ENCODE measurements around the gene GNG10. TPM values are rescaled to one million over a fixed set of nuclear protein-coding genes. Genes with fewer than 3 reads are reported as not detected.
A peak's percentile ranks its signal among the peaks of the same experiment; 100 is the strongest.

Gene GNG10
- total and polyA plus RNA-seq, 9 of the 15 experiments (the other 6 are each of a cell fraction or from before 2014, with no cell fraction given), result 13.1 to 37.8 (median 28.4) TPM

DNA sequence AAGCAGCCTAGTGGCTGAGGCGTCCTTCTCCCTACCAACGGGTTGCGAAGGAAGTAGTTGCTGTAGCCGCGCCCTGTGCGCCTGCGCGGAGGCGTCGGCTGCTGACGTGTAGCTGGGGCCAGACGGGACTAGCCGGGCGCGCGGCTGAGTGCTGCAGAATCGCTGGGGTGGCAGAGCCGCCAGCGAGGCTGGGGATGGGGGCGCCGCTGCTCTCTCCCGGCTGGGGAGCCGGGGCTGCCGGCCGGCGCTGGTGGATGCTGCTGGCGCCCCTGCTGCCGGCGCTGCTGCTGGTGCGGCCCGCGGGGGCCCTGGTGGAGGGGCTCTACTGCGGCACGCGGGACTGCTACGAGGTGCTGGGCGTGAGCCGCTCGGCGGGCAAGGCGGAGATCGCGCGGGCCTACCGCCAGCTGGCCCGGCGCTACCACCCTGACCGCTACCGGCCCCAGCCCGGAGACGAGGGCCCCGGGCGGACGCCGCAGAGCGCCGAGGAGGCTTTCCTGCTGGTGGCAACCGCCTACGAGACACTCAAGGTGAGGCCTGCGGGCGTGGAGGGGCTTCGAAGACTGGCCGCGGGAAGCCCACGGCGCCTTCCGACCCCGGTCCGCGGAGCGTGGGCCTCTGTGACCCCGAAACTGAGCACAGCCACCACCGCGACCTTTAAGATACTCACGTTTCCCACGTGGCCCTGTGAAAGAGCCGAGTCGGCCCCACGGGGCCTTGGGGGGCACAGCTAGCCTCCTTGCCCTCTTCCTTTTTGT lies 30.0 kb upstream of the GNG10 start, which contains the start of gene DNAJC25 (continued):
- TF ChIP-seq, protein P1, sequence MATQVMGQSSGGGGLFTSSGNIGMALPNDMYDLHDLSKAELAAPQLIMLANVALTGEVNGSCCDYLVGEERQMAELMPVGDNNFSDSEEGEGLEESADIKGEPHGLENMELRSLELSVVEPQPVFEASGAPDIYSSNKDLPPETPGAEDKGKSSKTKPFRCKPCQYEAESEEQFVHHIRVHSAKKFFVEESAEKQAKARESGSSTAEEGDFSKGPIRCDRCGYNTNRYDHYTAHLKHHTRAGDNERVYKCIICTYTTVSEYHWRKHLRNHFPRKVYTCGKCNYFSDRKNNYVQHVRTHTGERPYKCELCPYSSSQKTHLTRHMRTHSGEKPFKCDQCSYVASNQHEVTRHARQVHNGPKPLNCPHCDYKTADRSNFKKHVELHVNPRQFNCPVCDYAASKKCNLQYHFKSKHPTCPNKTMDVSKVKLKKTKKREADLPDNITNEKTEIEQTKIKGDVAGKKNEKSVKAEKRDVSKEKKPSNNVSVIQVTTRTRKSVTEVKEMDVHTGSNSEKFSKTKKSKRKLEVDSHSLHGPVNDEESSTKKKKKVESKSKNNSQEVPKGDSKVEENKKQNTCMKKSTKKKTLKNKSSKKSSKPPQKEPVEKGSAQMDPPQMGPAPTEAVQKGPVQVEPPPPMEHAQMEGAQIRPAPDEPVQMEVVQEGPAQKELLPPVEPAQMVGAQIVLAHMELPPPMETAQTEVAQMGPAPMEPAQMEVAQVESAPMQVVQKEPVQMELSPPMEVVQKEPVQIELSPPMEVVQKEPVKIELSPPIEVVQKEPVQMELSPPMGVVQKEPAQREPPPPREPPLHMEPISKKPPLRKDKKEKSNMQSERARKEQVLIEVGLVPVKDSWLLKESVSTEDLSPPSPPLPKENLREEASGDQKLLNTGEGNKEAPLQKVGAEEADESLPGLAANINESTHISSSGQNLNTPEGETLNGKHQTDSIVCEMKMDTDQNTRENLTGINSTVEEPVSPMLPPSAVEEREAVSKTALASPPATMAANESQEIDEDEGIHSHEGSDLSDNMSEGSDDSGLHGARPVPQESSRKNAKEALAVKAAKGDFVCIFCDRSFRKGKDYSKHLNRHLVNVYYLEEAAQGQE (IDR thresholded peaks at IDR 0.05; ENCODE audit: borderline replicate concordance), result peak; percentile 39
- TF ChIP-seq, protein P1 (CRISPR knock-in tag; IDR thresholded peaks at IDR 0.05; ENCODE audit: low read depth), result peak; percentile 73; the same call in 1 of the 2 replicates
- TF ChIP-seq, protein P2, sequence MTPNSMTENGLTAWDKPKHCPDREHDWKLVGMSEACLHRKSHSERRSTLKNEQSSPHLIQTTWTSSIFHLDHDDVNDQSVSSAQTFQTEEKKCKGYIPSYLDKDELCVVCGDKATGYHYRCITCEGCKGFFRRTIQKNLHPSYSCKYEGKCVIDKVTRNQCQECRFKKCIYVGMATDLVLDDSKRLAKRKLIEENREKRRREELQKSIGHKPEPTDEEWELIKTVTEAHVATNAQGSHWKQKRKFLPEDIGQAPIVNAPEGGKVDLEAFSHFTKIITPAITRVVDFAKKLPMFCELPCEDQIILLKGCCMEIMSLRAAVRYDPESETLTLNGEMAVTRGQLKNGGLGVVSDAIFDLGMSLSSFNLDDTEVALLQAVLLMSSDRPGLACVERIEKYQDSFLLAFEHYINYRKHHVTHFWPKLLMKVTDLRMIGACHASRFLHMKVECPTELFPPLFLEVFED (CRISPR knock-in tag; conservative IDR thresholded peaks at IDR 0.05), result no peak
- TF ChIP-seq TEAD2 (tag; IDR thresholded peaks at IDR 0.05) (no peak), ZNF282 (CRISPR knock-in tag; IDR thresholded peaks at IDR 0.05) (no peak), SAFB2 (IDR thresholded peaks at IDR 0.05; ENCODE audit: borderline replicate concordance, low read depth, low read length, severe bottlenecking) (no peak), ZHX1 (conservative IDR thresholded peaks at IDR 0.05; ENCODE audit: low read length) (no peak), KAT7 (CRISPR knock-in tag; IDR thresholded peaks at IDR 0.05; ENCODE audit: borderline replicate concordance) (peak; percentile 85; the same call in 1 of the 2 replicates), MCM7 (IDR thresholded peaks at IDR 0.05) (no peak), TAF1 (IDR thresholded peaks at IDR 0.05; ENCODE audit: control insufficient read depth, extremely low read depth, insufficient read depth, low read length, severe bottlenecking) (peak; percentile 92), HDAC8 (tag; IDR thresholded peaks at IDR 0.05) (no peak)
- TF ChIP-seq, protein P3, sequence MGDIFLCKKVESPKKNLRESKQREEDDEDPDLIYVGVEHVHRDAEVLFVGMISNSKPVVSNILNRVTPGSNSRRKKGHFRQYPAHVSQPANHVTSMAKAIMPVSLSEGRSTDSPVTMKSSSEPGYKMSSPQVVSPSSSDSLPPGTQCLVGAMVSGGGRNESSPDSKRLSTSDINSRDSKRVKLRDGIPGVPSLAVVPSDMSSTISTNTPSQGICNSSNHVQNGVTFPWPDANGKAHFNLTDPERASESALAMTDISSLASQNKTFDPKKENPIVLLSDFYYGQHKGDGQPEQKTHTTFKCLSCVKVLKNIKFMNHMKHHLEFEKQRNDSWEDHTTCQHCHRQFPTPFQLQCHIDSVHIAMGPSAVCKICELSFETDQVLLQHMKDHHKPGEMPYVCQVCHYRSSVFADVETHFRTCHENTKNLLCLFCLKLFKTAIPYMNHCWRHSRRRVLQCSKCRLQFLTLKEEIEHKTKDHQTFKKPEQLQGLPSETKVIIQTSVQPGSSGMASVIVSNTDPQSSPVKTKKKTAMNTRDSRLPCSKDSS (IDR thresholded peaks at IDR 0.05; ENCODE audit: low read depth, partially characterized antibody), result no peak
- TF ChIP-seq, protein P4, sequence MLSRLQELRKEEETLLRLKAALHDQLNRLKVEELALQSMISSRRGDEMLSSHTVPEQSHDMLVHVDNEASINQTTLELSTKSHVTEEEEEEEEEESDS (CRISPR knock-in tag; IDR thresholded peaks at IDR 0.05), result no peak

All from K562 (cell line).